Right kidney (tissue), 1 donor: ENCODE data around the gene CAPN10.

Source experiments
- DNase-seq: peaks from one replicate; pipeline ENCODE4 v3.0.0-alpha.2; 2016

CAPN10 gene

DNA sequence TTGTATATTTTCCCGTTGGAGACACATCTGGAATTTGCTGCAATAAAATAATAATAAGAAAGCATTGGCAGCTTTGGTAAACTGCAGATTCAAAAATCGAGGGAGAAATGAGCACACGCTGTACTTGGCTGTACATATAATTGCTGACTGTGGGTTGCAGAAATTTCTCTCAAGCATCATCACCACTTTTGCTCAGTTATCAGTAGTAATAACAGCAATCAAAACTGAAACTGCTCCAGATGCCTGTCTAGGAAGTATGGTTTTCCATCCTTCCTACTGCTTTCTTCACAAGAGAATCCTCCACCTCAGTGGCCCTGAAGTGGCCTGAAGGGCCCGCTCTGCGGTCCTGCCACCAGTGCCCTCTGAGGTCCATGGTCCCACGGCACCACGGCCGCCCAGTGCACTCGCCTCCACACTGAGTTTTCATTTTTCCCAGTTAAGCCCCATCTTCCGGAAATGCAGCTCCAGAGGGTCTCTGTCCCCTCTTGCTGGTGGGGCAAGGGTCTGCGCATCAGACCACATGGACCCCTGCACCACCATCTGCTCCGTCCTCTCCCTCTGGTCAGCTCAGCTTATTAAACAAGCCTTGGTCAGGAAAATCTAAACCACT lies 22.5 kb upstream of the CAPN10 start:
- no peak for DNase-seq

DNA sequence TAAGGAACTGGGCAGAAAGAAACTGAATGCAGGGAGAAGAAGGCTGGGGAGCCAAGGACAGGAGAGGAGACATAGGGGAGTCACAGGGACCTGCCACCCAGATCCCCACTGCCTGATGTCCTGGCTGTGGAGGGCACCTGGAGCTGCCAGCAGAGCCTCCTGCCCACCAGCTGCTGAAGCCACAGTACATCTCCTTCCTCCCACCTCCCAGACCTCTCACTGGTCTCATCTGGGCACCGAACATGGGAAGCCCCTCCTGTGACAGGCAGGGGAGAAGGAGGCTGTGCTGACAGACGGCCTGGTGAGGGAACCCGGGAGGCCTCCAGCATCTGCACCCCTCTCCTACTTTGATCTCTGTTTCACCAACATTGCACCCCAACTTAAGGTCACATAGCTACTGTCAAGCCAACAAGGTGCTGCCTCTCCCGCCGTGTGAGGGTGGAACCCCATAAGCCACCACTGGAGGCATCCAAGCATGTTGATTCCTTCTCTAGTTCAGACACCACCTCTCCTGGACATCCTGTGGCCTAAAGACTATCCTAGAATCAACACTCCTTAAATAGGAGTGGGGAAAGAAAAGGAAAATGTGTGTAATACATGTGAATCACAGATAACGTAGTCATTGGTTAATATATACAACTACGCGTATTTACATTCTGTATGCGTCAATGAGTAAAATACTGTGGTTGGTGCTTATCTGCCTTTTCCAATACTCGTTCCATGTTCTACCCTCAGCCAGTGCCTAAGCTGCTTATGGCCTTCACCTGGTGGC lies 21.8 kb upstream of the CAPN10 start:
- DNase-seq = no peak

DNA sequence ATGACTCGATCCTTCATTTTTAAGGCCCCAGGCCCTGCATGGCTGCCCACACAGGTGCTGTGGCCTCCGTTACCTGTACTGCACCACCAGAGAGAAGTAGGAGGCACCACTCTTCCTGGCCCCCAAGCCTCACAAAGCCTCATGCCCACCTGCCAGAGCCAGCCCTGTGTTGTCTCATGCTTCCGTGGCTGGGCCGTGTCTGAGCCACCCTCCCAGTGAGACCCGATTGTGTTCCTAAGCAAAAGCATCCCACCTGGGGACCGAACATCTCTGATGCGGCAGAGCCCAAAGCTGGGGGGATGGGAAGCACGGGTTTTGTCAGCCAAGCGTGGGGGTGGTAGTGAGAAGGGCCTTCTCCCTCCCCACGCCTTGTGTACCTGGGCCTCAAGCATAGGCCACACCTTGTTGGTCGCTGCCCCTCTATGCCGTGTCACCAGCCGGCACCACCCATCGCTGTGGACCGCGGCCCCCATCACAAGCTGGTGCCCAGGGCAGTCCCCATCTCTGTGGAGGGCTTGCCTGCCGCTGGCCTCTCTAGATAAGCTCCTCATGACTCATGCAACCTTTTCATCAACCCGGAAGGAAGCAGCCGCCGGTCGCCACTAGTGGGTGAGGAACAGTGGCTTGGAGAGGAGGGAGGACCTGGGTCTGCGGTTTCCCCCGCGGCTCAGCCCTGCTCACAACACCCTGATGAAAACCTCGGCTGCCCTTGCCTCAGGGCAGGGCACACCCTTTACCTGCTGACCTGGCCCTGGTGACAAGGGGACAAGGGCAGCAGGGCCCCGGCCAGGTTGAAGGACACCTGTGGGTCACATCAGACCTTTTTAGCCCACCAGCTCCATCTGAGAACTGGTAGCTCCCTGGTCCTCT lies 21.0 kb upstream of the CAPN10 start:
- DNase-seq = peak; percentile 36

DNA sequence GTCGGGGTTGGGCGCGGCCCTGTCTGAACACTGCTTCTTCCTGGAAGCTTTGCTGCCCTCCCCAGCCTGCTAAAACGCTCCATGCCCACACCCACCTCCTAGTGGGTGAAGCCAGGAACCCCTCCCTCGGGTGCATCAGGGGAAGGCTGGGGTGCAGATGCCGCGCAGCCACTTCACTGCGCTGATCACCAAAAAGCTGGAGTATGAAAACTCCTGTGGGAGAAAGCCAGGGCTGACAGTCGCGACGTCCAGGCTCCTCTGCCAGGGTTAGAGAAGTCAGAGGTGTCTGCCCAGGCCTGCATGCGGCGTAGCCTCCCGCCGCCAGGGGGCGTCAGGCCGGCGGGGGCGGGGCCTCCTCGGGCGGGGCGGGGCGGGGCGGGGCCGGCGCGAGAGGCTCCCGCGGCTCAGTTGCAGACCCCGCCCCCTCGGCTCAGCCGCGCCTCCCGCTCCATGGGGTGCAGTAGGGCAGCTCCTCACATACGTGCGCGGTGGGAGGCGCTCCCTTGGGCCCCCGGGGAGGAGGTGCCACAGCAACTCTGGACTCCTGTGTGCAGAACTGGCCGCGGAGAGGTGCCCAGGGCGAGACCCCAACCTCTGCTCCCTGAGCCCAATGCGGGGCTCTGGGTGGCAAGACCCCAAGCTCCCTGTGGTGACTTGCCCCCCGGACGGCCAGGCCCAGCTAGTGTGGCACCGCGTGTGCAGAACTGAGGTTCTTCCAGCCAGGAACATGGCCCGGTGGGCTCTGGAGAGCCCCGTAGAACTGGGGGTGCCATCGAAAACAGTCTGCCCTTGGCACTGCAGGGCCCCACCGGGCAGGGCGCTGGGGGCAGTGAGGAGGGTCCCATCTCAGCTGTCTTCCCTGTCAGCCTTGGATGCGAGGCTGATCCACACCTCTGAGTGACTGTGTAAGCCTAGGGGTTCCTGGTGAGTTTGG lies 20.1 kb upstream of the CAPN10 start:
- DNase-seq = peak; percentile 68

DNA sequence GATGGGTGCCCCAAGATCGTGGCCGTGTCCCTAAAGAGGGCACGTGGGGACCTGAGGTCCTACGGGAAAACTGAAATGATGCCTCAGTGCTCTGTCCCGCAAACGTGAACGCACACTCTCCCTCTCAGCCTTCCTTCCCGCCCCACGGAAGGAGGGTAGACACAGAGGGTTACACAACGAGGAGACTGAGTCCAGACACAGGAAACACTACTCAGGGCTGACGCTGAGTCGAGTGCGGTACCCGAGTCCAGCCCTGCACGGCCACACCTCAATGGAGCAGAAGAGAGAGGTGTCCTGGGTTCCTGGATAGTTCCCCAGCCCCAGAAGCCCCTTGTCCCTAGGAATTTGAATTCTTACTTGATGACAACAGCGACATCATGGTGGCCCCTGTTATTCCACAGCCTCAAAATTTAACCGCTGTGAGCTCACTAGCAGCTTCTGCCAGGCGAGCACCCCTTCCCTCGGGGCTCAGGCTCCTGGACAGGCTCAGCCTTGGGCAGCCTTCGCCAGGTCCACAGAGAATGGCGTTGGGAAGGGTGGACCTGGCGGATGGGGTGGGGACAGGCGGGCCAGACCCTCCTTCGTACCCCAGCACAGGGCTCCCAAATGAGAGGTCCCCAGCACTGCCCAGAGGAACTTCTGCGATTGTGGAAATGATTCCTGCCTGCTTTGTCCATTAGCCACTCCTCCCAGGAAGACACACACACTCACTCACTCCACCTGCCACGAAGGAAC lies 19.2 kb upstream of the CAPN10 start:
- DNase-seq = no peak

DNA sequence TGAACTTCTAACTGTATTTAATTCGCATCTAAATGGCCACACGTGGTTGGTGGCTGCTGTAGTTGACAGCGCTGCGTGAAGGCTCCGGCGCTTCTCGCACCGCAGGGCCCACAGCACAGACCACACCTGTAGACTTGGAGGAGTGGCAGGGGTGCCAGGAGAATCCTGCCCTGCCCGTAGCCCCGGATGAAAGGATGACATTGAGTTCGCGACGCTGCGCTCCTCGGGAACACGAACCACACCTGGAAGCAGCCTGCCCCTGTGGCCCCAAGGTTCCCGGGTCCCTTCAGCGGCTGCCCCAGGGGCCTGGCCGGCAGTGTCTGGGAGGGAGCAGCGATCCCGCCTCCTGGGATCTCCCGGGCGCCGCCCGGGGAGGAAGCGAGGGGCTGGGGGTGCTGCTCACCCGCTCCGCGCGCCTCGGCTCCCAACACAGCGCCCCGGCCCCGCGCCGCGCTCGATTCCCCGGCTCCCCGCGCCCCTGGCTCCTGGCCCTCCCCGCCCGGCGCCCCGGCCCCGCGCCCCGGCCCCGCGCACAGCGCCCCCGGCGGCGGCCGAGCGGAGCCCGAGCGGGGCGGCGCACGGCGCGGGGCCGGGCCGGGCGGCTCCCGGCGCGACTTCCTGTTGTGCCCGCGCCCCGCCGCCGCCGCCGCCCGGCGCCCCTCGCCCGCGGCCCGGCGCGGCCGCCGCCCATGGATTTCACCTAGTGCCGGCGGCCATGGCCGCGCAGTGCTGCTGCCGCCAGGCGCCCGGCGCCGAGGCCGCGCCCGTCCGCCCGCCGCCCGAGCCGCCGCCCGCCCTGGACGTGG lies 18.5 kb upstream of the CAPN10 start, which contains the start of gene RNPEPL1:
TSS of gene RNPEPL1 (plus strand) at position 613 of the 806 bp plus-strand sequence. CDS start at position 716, 103 bp downstream.
- peak; percentile 75 for DNase-seq

DNA sequence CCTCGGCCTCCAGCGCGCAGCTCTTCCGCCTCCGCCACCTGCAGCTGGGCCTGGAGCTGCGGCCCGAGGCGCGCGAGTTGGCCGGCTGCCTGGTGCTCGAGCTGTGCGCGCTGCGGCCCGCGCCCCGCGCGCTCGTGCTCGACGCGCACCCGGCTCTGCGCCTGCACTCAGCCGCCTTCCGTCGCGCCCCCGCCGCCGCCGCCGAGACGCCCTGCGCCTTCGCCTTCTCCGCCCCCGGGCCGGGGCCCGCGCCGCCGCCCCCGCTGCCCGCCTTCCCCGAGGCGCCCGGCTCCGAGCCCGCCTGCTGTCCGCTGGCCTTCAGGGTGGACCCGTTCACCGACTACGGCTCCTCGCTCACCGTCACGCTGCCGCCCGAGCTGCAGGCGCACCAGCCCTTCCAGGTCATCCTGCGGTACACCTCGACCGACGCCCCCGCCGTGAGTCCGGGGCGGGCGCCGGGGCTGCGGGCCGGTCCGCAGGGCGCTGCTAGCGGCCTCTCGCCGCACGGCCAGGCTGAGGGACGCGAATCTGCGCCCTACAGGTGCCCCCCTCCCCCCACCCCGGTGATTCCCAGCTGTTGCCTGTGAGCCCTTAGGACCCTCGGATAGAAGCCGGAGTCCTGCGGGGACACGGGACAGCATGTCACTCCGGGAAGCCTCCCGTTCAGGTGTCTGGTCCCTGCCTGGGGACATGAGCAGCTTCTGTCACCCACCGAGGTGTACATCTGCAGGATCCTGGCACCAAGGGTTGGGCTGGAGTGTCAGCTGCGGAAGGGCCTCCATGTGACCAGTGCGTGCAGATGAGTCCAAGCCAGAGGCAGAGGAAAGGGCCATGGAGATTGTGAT lies 17.6 kb upstream of the CAPN10 start:
- DNase-seq = peak; percentile 67

DNA sequence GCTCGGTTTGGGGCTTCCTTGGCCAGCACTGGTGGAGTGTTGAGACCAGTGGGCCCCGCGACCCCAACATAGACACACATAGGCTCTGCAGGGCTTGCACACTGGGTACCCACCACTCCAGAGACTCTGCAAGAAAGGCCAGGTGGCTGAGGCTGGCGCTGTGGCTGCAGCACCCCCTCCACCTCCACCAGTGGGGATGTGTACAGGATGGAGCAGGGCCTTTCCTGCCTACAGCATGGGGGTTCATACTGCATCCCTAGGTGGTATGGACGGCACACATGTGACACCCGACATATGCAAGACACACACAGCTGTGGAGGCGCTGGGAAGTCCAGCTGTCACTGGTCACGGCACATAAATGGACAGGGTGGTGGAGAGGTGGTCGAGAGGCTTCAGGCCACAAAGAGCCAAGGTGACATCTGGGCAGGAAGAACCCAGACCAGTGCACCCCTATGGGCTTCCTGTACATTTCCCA lies 17.0 kb upstream of the CAPN10 start:
- no peak for DNase-seq

DNA sequence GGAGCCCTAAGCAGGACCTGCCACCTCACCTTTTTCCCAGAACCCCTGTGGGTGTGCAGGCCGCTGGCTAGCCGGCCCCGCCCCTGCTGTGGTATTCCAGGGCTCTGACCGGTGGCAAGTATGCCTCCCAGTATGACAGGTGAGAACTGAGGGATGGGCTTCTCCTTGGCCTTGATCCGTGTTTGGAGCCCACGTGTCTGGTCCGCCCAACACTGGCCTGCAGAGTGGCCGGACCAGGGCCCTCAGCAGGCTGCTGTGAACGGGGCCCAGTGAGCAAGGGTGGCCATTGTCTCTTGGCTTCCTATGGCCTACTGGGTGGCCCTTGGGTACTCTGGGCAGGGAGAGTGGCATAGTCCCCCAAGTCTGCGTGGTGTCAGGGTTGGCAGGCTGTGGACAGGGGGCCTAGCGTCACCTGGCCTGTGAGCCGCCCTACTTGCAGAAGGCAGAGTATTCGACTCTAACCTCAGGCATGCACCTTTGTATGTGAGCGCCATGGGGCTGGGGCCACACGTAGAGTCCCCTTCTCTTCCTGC lies 16.5 kb upstream of the CAPN10 start:
- DNase-seq = no peak

DNA sequence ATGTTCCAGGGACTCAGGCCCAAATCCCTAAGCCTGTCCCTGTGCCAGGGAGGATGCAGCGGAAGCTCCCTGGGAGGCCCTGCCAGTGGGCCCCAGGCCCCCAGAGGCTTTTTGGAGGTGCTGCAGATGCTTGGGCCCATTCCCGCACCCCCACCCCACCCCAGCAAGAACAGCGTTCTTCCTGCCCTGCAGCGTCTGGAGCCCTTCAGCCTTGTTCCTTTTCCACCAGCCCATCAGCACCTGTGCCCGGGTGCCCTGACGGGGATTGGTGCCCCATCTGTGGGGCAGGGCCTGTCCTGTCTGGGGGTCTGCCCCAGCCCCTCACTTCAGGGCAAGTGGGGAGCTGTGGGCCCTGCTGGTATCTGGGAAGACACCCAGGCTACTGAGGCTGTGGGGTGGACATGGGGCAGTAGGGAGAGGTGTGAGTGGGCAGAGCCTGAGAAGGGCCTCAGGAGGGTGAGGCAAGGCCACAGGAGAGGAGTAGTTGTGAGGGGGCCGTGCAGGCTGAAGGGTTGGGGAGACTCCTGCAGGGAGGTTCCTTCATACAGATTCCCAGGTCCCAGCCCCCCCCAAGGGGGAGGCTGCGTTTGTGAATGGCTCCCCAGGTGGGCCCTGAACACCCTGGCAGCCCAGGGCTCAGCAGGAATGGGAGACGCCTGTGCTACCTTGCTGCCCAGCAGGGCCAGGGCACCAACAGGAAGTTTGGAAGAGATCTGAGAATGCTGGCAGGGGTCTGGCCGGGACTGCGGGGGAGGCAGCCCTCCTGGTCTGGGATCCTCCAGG lies 15.8 kb upstream of the CAPN10 start:
- no peak for DNase-seq

DNA sequence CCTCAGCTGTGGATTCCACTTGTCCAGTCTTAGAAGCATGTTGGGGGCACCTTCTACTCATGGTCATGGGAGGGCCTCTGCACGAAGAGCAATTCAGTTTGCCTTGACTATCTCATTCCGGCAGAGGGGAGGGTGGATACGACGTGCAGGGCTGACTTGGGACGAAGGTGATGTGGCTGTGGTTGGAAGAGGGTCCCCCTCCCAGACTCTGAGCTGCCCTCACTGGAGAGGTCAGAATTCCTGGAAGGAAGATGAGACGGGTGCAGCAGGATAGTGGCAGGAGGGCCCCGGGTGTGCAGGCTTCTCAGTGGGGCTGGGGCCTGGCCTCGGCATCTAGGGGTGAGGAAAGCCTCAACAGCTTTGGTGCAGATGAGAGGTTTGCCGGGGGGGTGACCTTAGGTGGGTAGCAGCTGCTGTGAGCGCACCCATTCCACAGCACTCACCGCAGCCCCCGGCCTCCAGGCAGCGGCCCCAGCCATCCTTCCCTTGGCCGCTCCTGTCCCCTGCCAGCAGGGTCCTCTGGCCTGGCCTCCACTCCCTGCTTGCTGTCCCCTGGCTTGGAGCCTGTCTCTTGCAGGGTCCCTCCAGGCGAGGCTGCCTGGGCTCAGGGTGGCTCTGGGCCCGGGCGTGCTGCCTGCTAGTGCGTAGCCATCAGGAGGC lies 15.1 kb upstream of the CAPN10 start:
- DNase-seq = no peak

DNA sequence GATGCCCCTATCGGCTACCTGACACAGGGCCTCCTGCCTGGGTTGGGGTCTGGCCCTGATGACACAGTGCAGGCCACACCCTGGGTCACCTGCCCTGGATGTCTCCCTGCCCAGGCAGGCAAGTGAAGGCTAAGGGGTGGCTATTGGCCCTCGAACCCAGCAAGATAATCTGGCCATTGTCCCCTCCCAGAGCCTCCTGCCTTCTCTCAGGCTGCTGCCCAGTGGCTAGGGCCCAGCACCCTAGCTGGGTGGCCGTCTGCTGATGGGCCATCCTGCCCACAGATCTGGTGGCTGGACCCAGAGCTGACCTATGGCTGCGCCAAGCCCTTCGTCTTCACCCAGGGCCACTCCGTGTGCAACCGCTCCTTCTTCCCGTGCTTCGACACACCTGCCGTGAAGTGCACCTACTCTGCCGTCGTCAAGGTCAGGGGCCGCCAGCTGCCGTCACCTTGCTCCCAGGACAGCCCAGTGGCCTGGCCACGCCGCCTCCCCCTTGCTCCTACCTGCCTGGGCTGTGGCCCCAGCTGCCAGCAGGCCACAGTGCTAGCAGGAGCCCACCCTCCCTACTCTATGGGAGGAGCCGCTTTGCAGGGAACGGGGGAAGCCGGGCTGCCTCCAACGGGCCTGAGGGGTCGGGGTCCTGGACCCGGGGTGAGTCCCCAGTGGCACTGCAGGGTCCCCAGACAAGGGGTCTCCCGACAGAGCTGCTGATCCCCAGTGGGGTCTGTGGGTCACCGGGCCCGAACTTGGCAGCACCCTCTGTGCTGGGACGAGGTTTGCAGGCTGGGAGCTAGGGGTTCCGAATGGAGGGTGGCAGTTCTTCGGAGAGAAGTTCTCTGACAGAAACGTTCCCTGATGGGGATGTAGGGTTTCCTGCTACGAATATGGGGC lies 14.1 kb upstream of the CAPN10 start:
- no peak for DNase-seq

DNA sequence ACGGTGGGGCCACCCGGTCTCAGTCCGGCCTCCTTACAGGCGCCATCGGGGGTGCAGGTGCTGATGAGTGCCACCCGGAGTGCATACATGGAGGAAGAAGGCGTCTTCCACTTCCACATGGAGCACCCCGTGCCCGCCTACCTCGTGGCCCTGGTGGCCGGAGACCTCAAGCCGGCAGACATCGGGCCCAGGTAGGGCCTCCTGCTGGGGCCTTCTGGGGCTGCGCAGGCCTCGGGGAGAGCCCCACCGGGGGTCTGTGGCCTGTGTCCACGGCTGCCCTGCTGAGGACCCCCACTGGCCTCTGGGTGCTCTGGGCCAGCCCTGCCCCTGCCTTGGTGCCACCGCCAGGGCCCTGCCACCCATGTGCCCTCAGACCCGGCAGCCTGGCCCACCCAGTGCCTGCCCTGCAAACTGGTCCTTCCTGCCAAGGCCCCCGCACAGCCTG lies 13.4 kb upstream of the CAPN10 start:
- DNase-seq = no peak

DNA sequence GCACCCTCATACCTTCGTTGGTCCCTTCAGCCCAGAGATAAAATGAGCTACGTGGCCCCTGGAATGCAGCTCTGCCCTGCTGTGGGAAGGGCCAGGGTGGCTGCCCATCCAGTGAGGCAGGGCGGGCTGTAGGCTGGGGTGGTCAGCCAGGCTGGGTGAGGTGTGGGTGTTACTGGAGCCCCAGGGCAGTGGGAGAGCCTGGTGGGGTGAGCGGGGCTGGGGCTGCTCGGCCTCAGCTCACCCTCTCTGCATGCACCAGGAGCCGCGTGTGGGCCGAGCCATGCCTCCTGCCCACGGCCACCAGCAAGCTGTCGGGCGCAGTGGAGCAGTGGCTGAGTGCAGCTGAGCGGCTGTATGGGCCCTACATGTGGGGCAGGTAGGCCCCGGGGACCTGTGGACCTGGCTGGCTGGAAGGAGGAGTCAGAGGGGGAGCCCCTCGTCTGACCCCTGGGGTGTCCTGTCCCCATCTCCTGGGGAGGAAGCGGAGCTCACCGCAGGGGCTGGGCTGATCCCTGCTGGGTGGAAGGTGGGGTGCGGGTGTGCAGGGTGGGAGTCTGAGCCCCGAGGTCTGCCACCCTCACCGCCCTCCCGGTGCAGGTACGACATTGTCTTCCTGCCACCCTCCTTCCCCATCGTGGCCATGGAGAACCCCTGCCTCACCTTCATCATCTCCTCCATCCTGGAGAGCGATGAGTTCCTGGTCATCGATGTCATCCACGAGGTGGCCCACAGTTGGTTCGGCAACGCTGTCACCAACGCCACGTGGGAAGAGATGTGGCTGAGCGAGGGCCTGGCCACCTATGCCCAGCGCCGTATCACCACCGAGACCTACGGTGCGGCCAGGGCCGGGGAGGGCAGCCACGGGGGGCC lies 12.8 kb upstream of the CAPN10 start:
- DNase-seq = no peak

DNA sequence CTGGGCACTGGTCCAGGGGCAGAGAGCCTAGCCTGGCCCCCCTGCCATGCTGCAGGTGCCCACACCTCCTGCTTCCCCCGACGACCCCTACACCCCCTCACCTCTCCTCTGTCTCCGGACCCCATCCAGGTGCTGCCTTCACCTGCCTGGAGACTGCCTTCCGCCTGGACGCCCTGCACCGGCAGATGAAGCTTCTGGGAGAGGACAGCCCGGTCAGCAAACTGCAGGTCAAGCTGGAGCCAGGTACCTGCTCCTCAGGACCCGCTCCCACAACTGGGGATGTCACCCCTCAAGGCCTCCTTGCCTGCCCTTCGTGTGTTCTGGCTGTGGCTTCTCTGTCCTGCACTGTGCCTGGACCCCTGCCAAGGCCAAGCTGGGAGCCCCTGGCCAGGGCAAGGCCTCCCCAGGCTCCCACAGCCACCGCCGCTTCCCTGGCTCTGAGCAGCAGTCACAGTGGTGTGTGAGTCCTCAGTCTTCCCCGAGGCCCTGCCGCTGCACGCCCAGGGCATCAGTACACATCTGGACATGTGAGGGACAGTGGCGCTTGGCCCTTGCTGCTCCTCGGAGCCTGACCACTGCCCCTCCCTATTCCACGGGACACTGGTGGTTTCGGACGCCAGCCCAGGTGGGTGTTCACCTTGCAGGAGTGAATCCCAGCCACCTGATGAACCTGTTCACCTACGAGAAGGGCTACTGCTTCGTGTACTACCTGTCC lies 12.0 kb upstream of the CAPN10 start:
- DNase-seq = no peak
